Measurements from ENCODE around the gene BCDIN3D.
"Not testable (repeated sequence)": the region's sequence is repeated elsewhere in the genome, so short reads cannot be mapped to it uniquely, and the experiment has no call there.

BCDIN3D gene

GRCh38 chr12:49873361-49873934 lies 30.5 kb upstream of the BCDIN3D start:
- DNase-seq: peak; percentile 54
- TF ChIP-seq, protein P1, sequence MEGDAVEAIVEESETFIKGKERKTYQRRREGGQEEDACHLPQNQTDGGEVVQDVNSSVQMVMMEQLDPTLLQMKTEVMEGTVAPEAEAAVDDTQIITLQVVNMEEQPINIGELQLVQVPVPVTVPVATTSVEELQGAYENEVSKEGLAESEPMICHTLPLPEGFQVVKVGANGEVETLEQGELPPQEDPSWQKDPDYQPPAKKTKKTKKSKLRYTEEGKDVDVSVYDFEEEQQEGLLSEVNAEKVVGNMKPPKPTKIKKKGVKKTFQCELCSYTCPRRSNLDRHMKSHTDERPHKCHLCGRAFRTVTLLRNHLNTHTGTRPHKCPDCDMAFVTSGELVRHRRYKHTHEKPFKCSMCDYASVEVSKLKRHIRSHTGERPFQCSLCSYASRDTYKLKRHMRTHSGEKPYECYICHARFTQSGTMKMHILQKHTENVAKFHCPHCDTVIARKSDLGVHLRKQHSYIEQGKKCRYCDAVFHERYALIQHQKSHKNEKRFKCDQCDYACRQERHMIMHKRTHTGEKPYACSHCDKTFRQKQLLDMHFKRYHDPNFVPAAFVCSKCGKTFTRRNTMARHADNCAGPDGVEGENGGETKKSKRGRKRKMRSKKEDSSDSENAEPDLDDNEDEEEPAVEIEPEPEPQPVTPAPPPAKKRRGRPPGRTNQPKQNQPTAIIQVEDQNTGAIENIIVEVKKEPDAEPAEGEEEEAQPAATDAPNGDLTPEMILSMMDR (IDR thresholded peaks at IDR 0.05; ENCODE audit: low read depth, low read length): no peak
- no peaks in the 10 kb centered on the region; the same call in none of the 2 replicates for H3K36me3 ChIP-seq
- no peaks in the 10 kb centered on the region for H3K27me3 ChIP-seq
- no peak overlapping the region for H3K4me3 ChIP-seq (ENCODE audit: low read depth, low read length)
- H3K9me3 ChIP-seq: no peaks in the 10 kb centered on the region
- peaks cover 53% of the 10 kb centered on the region for H3K4me1 ChIP-seq

DNA sequence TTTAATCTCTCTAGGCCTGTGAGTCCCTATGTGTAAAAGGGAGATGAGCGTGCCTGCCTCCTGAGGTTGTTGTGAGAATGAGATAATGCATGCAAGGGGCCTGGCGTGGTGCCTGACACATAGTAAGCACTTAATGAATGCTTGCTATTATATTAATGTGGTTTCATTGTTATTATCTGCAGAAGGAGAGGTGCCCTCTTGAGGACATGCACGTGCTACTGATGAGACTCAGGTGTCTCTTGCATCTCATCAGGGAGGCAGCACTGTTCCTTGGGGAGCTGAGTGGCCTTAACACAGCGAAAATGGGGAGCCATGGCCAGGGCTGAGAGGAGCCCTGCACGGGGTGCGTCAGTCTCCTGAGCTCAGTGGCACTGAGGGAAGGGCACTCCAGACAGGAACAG lies 29.9 kb upstream of the BCDIN3D start:
- H3K4me1 ChIP-seq: peaks cover 59% of the 10 kb centered on the region
- DNase-seq: no peak
- TF ChIP-seq, protein P1 (IDR thresholded peaks at IDR 0.05; ENCODE audit: low read depth, low read length): no peak
- no peaks in the 10 kb centered on the region; the same call in none of the 2 replicates for H3K36me3 ChIP-seq
- no peak overlapping the region for H3K4me3 ChIP-seq (ENCODE audit: low read depth, low read length)
- H3K27me3 ChIP-seq: no peaks in the 10 kb centered on the region
- no peaks in the 10 kb centered on the region for H3K9me3 ChIP-seq

DNA sequence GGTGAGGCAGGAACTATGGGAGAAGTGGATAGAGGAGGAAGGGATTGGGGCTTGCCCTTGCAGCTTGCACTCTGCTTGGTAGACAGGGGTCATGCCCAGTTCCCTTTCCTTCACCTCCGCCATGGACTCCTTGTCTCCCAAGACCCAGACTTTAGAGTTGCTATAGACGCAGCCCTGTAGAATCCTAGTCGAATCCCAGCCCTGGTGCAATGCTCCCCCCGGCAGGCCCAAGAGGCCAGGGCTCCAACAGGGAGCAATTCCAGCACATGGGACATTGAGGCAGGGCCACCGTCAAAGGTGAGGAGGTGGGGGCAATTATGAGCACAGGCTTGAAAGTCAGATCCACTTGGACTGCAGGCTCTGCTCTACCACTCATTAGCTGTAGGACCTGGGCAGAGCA lies 29.5 kb upstream of the BCDIN3D start:
- TF ChIP-seq, protein P1 (IDR thresholded peaks at IDR 0.05; ENCODE audit: low read depth, low read length): no peak
- no peak for DNase-seq
- H3K27me3 ChIP-seq: no peaks in the 10 kb centered on the region
- no peaks in the 10 kb centered on the region for H3K9me3 ChIP-seq
- peaks cover 63% of the 10 kb centered on the region for H3K4me1 ChIP-seq
- no peaks in the 10 kb centered on the region; the same call in none of the 2 replicates for H3K36me3 ChIP-seq
- no peak overlapping the region for H3K4me3 ChIP-seq (ENCODE audit: low read depth, low read length)

- not testable (repeated sequence) for H3K4me3 ChIP-seq (ENCODE audit: low read depth, low read length); H3K36me3 ChIP-seq; H3K27me3 ChIP-seq; H3K9me3 ChIP-seq; DNase-seq
- peaks cover 69% of the 10 kb centered on the region for H3K4me1 ChIP-seq
These were observed 28.9 kb upstream of the BCDIN3D start for GRCh38 chr12:49871811-49872251.

DNA sequence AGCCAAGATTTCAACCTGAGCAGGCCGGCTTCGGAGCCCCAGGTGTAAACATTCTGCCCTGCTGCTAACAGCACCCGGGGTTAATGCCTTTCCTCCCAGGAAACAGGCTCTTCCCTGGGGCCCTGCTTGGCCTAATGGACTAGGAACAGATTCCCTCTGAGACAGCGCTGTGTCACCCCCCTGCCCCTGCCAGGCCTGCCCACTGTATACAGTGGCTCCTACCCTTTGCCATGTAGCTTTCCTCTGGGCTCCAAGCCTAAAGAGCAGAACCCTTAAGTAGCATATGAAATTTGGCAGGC lies 28.3 kb upstream of the BCDIN3D start:
- Histone ChIP-seq H3K4me1 (peaks cover 70% of the 10 kb centered on the region), H3K9me3 (no peaks in the 10 kb centered on the region), H3K36me3 (no peaks in the 10 kb centered on the region; the same call in none of the 2 replicates), H3K4me3 (ENCODE audit: low read depth, low read length) (no peak overlapping the region), H3K27me3 (no peaks in the 10 kb centered on the region)
- TF ChIP-seq, protein P1 (IDR thresholded peaks at IDR 0.05; ENCODE audit: low read depth, low read length): no peak
- DNase-seq: peak; percentile 51

GRCh38 chr12:49870501-49871262 lies 27.8 kb upstream of the BCDIN3D start:
- Histone ChIP-seq H3K27me3 (no peaks in the 10 kb centered on the region), H3K4me1 (peaks cover 70% of the 10 kb centered on the region), H3K4me3 (ENCODE audit: low read depth, low read length) (no peak overlapping the region), H3K9me3 (no peaks in the 10 kb centered on the region), H3K36me3 (no peaks in the 10 kb centered on the region; the same call in 1 of the 2 replicates)
- no peak for DNase-seq
- TF ChIP-seq, protein P1 (IDR thresholded peaks at IDR 0.05; ENCODE audit: low read depth, low read length): no peak

Data from BE2C (cell line).